ENCODE data around the gene STPG4. TPM values are rescaled to one million over a fixed set of nuclear protein-coding genes. Genes with fewer than 3 reads are reported as not detected.

The STPG4 gene
- total and polyA plus RNA-seq, 7 experiments from 2014 or later, result 0.24 to 0.95 (median 0.73) TPM; not detected in 4

- H3K27me3 Mint-ChIP-seq, result peaks cover 0 to 6% (median 0%) of the 10 kb centered on the region in 5 donors
- ChIA-PET POLR2A (no interaction called here), CTCF (no interaction called here)
- no peak for DNase-seq
- Histone ChIP-seq H3K4me3 (ENCODE audit: low read length) (no peak overlapping the region), H3K9me3 (ENCODE audit: control insufficient read depth in 2 of 3, low read length in 3 of 3) (no peaks in the 10 kb centered on the region), H3K27ac (ENCODE audit: low read depth, low read length) (no peak overlapping the region), H3K4me1 (ENCODE audit: control insufficient read depth in 2 of 2, insufficient read depth in 2 of 2, low read length in 2 of 2) (no peaks in the 10 kb centered on the region), H3K27me3 (ENCODE audit: control insufficient read depth in 2 of 2, insufficient read depth in 2 of 2, low read length in 2 of 2) (no peaks in the 10 kb centered on the region), H3K36me3 (ENCODE audit: control insufficient read depth in 2 of 3, insufficient read depth in 3 of 3, low read length in 3 of 3) (no peaks in the 10 kb centered on the region)
- H3K4me1 Mint-ChIP-seq, result peaks cover 0 to 13% (median 4%) of the 10 kb centered on the region in 7 donors
- H3K9me3 Mint-ChIP-seq, result peaks cover 0 to 2% (median 0%) of the 10 kb centered on the region in 11 donors
- no peaks in the 10 kb centered on the region for H3K36me3 Mint-ChIP-seq
- no peak for ATAC-seq
- intact Hi-C loops (cut with micrococcal nuclease), result no loop called here
- H3K4me3 Mint-ChIP-seq, result no peak overlapping the region
- no peak overlapping the region for H3K27ac Mint-ChIP-seq
Measured at GRCh38 chr2:47089083-47089464, 66.0 kb downstream of the STPG4 start.

GRCh38 chr2:47088371-47089082 is 66.6 kb downstream of the STPG4 start:
- ATAC-seq (no peak), DNase-seq (no peak)
- Histone ChIP-seq H3K9me3 (ENCODE audit: control insufficient read depth in 2 of 3, low read length in 3 of 3) (no peaks in the 10 kb centered on the region), H3K4me1 (ENCODE audit: control insufficient read depth in 2 of 2, insufficient read depth in 2 of 2, low read length in 2 of 2) (no peaks in the 10 kb centered on the region), H3K36me3 (ENCODE audit: control insufficient read depth in 2 of 3, insufficient read depth in 3 of 3, low read length in 3 of 3) (no peaks in the 10 kb centered on the region), H3K4me3 (ENCODE audit: low read length) (no peak overlapping the region), H3K27me3 (ENCODE audit: control insufficient read depth in 2 of 2, insufficient read depth in 2 of 2, low read length in 2 of 2) (no peaks in the 10 kb centered on the region), H3K27ac (ENCODE audit: low read depth, low read length) (no peak overlapping the region)
- Mint-ChIP-seq H3K4me3 (no peak overlapping the region), H3K27ac (no peak overlapping the region), H3K36me3 (no peaks in the 10 kb centered on the region), H3K9me3 (peaks cover 0 to 2% (median 0%) of the 10 kb centered on the region in 11 donors), H3K27me3 (peaks cover 0 to 6% (median 0%) of the 10 kb centered on the region in 5 donors), H3K4me1 (peaks cover 0 to 19% (median 4%) of the 10 kb centered on the region in 7 donors)
- POLR2A ChIA-PET, result no interaction called here
- intact Hi-C loops (cut with micrococcal nuclease), result no loop called here
- CTCF ChIA-PET, result no interaction called here

GRCh38 chr2:47087051-47087450 is 68.1 kb downstream of the STPG4 start:
- H3K4me1 ChIP-seq (ENCODE audit: control insufficient read depth in 2 of 2, insufficient read depth in 2 of 2, low read length in 2 of 2), result no peaks in the 10 kb centered on the region
- no peaks in the 10 kb centered on the region for H3K36me3 Mint-ChIP-seq
- CTCF ChIA-PET, result interaction anchor here (0.5 kb wide), 1 partner anchor 1196 kb away, joined by 3 read pairs; no protein-coding TSS in a partner anchor
- H3K4me3 Mint-ChIP-seq, result no peak overlapping the region
- H3K27ac ChIP-seq (ENCODE audit: low read depth, low read length), result no peak overlapping the region
- POLR2A ChIA-PET, result no interaction called here
- H3K9me3 ChIP-seq (ENCODE audit: control insufficient read depth in 2 of 3, low read length in 3 of 3), result no peaks in the 10 kb centered on the region
- H3K27ac Mint-ChIP-seq, result peak overlapping the region in 1 of 9 donors; percentile 72
- H3K4me3 ChIP-seq (ENCODE audit: low read length), result no peak overlapping the region
- intact Hi-C loops (cut with micrococcal nuclease), result no loop called here
- DNase-seq (no peak), ATAC-seq (no peak)
- peaks cover 0 to 2% (median 0%) of the 10 kb centered on the region in 11 donors for H3K9me3 Mint-ChIP-seq
- H3K27me3 Mint-ChIP-seq, result peaks cover 0 to 6% (median 0%) of the 10 kb centered on the region in 5 donors
- H3K4me1 Mint-ChIP-seq, result peaks cover 0 to 23% (median 4%) of the 10 kb centered on the region in 7 donors
- no peaks in the 10 kb centered on the region for H3K27me3 ChIP-seq (ENCODE audit: control insufficient read depth in 2 of 2, insufficient read depth in 2 of 2, low read length in 2 of 2)
- H3K36me3 ChIP-seq (ENCODE audit: control insufficient read depth in 2 of 3, insufficient read depth in 3 of 3, low read length in 3 of 3), result no peaks in the 10 kb centered on the region

GRCh38 chr2:47086571-47086970 is 68.5 kb downstream of the STPG4 start:
- Mint-ChIP-seq H3K27ac (peak overlapping the region in 2 of 9 donors; percentile 12 to 72), H3K9me3 (peaks cover 0 to 2% (median 0%) of the 10 kb centered on the region in 11 donors), H3K36me3 (no peaks in the 10 kb centered on the region), H3K4me3 (peak overlapping the region in 1 of 10 donors; percentile 88), H3K27me3 (peaks cover 0 to 5% (median 0%) of the 10 kb centered on the region in 5 donors), H3K4me1 (peaks cover 0 to 26% (median 4%) of the 10 kb centered on the region in 7 donors)
- ChIA-PET POLR2A (no interaction called here), CTCF (interaction anchor here (0.5 kb wide), 1 partner anchor 1196 kb away, joined by 3 read pairs; no protein-coding TSS in a partner anchor)
- Histone ChIP-seq H3K36me3 (ENCODE audit: control insufficient read depth in 2 of 3, insufficient read depth in 3 of 3, low read length in 3 of 3) (no peaks in the 10 kb centered on the region), H3K4me3 (ENCODE audit: low read length) (no peak overlapping the region), H3K9me3 (ENCODE audit: control insufficient read depth in 2 of 3, low read length in 3 of 3) (no peaks in the 10 kb centered on the region), H3K27me3 (ENCODE audit: control insufficient read depth in 2 of 2, insufficient read depth in 2 of 2, low read length in 2 of 2) (no peaks in the 10 kb centered on the region), H3K4me1 (ENCODE audit: control insufficient read depth in 2 of 2, insufficient read depth in 2 of 2, low read length in 2 of 2) (no peaks in the 10 kb centered on the region), H3K27ac (ENCODE audit: low read depth, low read length) (no peak overlapping the region)
- ATAC-seq (no peak), DNase-seq (no peak)
- intact Hi-C loops (cut with micrococcal nuclease), result no loop called here

- Histone ChIP-seq H3K4me1 (ENCODE audit: control insufficient read depth in 2 of 2, insufficient read depth in 2 of 2, low read length in 2 of 2) (no peaks in the 10 kb centered on the region), H3K9me3 (ENCODE audit: control insufficient read depth in 2 of 3, low read length in 3 of 3) (no peaks in the 10 kb centered on the region), H3K4me3 (ENCODE audit: low read length) (no peak overlapping the region), H3K27me3 (ENCODE audit: control insufficient read depth in 2 of 2, insufficient read depth in 2 of 2, low read length in 2 of 2) (no peaks in the 10 kb centered on the region), H3K36me3 (ENCODE audit: control insufficient read depth in 2 of 3, insufficient read depth in 3 of 3, low read length in 3 of 3) (no peaks in the 10 kb centered on the region), H3K27ac (ENCODE audit: low read depth, low read length) (no peak overlapping the region)
- Mint-ChIP-seq H3K9me3 (peaks cover 0 to 2% (median 0%) of the 10 kb centered on the region in 11 donors), H3K27ac (peak overlapping the region in 2 of 9 donors; percentile 12 to 72), H3K4me1 (peaks cover 0 to 27% (median 4%) of the 10 kb centered on the region in 7 donors), H3K4me3 (peak overlapping the region in 2 of 10 donors; percentile 26 to 88), H3K27me3 (peaks cover 0 to 5% (median 0%) of the 10 kb centered on the region in 5 donors), H3K36me3 (no peaks in the 10 kb centered on the region)
- intact Hi-C loops (cut with micrococcal nuclease), result no loop called here
- ChIA-PET POLR2A (no interaction called here), CTCF (no interaction called here)
- no peak for DNase-seq
- peak; percentile 71 for ATAC-seq
Measured at GRCh38 chr2:47086054-47086471, 69.0 kb downstream of the STPG4 start.

GRCh38 chr2:47083886-47084687 is 71.0 kb downstream of the STPG4 start:
- peaks cover 0 to 32% (median 4%) of the 10 kb centered on the region in 7 donors for H3K4me1 Mint-ChIP-seq
- no peaks in the 10 kb centered on the region for H3K4me1 ChIP-seq (ENCODE audit: control insufficient read depth in 2 of 2, insufficient read depth in 2 of 2, low read length in 2 of 2)
- H3K36me3 Mint-ChIP-seq, result no peaks in the 10 kb centered on the region
- peaks cover 0 to 3% (median 0%) of the 10 kb centered on the region in 5 donors for H3K27me3 Mint-ChIP-seq
- intact Hi-C loops (cut with micrococcal nuclease), result no loop called here
- H3K4me3 Mint-ChIP-seq, result peak overlapping the region in 2 of 10 donors; percentile 19 to 88
- H3K27me3 ChIP-seq (ENCODE audit: control insufficient read depth in 2 of 2, insufficient read depth in 2 of 2, low read length in 2 of 2), result no peaks in the 10 kb centered on the region
- no peak overlapping the region for H3K4me3 ChIP-seq (ENCODE audit: low read length)
- no peaks in the 10 kb centered on the region for H3K36me3 ChIP-seq (ENCODE audit: control insufficient read depth in 2 of 3, insufficient read depth in 3 of 3, low read length in 3 of 3)
- peaks cover 0 to 2% (median 0%) of the 10 kb centered on the region in 11 donors for H3K9me3 Mint-ChIP-seq
- CTCF ChIA-PET, result no interaction called here
- no peak for DNase-seq
- peak overlapping the region in 3 of 9 donors; percentile 8 to 88 (median 76) for H3K27ac Mint-ChIP-seq
- no peaks in the 10 kb centered on the region for H3K9me3 ChIP-seq (ENCODE audit: control insufficient read depth in 2 of 3, low read length in 3 of 3)
- POLR2A ChIA-PET, result no interaction called here
- peak; percentile 33 for ATAC-seq
- no peak overlapping the region for H3K27ac ChIP-seq (ENCODE audit: low read depth, low read length)
